ENCODE results near the gene GAGE12H. TPM values are rescaled to one million over a fixed set of nuclear protein-coding genes. Genes with fewer than 3 reads are reported as not detected.

Gene GAGE12H, protein sequence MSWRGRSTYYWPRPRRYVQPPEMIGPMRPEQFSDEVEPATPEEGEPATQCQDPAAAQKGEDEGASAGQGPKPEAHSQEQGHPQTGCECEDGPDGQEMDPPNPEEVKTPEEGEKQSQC
- total RNA-seq (2022; extraction: Qiagen RNA extraction): not detected in 5 replicates

GRCh38 chrX:49579649-49580048 lies at the start of gene GAGE12H:
TSS of gene GAGE12H (plus strand) at chrX:49579949. CDS start at chrX:49581104, 1,155 bp downstream.

GRCh38 chrX:49531877-49532276 lies 47.9 kb upstream of the GAGE12H start, which contains the start of gene GAGE12C:
TSS of gene GAGE12C (plus strand) at chrX:49532177. CDS start at chrX:49533332, 1,155 bp downstream.

DNA sequence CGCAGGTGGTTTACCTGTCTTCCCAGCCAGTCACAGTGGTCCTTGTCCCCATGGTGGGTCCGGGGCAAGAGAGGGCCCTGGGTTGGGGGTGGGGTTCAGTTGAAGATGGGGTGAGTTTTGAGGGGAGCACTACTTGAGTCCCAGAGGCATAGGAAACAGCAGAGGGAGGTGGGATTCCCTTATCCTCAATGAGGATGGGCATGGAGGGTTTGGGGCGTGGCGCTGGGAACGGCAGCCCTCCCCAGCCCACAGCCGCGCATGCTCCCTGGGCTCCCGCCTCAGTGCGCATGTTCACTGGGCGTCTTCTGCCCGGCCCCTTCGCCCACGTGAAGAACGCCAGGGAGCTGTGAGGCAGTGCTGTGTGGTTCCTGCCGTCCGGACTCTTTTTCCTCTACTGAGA lies 38.3 kb upstream of the GAGE12H start, which contains the start of gene GAGE12D:
TSS of gene GAGE12D (plus strand) at position 301 of the 400 bp plus-strand sequence. CDS start 1,155 bp downstream, outside the sequence.

DNA sequence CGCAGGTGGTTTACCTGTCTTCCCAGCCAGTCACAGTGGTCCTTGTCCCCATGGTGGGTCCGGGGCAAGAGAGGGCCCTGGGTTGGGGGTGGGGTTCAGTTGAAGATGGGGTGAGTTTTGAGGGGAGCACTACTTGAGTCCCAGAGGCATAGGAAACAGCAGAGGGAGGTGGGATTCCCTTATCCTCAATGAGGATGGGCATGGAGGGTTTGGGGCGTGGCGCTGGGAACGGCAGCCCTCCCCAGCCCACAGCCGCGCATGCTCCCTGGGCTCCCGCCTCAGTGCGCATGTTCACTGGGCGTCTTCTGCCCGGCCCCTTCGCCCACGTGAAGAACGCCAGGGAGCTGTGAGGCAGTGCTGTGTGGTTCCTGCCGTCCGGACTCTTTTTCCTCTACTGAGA lies 28.8 kb upstream of the GAGE12H start, which contains the start of gene GAGE12E:
TSS of gene GAGE12E (plus strand) at position 301 of the 400 bp plus-strand sequence. CDS start 1,155 bp downstream, outside the sequence.

DNA sequence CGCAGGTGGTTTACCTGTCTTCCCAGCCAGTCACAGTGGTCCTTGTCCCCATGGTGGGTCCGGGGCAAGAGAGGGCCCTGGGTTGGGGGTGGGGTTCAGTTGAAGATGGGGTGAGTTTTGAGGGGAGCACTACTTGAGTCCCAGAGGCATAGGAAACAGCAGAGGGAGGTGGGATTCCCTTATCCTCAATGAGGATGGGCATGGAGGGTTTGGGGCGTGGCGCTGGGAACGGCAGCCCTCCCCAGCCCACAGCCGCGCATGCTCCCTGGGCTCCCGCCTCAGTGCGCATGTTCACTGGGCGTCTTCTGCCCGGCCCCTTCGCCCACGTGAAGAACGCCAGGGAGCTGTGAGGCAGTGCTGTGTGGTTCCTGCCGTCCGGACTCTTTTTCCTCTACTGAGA lies 19.2 kb upstream of the GAGE12H start, which contains the start of gene GAGE12F:
TSS of gene GAGE12F (plus strand) at position 301 of the 400 bp plus-strand sequence. CDS start 1,155 bp downstream, outside the sequence.

GRCh38 chrX:49570100-49570499 lies 9.6 kb upstream of the GAGE12H start, which contains the start of gene GAGE12G:
TSS of gene GAGE12G (plus strand) at chrX:49570400. CDS start at chrX:49571555, 1,155 bp downstream.

DNA sequence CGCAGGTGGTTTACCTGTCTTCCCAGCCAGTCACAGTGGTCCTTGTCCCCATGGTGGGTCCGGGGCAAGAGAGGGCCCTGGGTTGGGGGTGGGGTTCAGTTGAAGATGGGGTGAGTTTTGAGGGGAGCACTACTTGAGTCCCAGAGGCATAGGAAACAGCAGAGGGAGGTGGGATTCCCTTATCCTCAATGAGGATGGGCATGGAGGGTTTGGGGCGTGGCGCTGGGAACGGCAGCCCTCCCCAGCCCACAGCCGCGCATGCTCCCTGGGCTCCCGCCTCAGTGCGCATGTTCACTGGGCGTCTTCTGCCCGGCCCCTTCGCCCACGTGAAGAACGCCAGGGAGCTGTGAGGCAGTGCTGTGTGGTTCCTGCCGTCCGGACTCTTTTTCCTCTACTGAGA lies 9.4 kb downstream of the GAGE12H start, which contains the start of gene GAGE2A:
TSS of gene GAGE2A (plus strand) at position 301 of the 400 bp plus-strand sequence. CDS start 1,155 bp downstream, outside the sequence.

GRCh38 chrX:49598720-49599119 lies 19.0 kb downstream of the GAGE12H start, which contains the start of gene GAGE1:
TSS of gene GAGE1 (plus strand) at chrX:49599020. CDS start at chrX:49600175, 1,155 bp downstream.

Other genes starting within 250 kb of the GAGE12H start
- gene GAGE13, start 248.4 kb upstream of the GAGE12H start, total RNA-seq (2022; extraction: Qiagen RNA extraction): not detected in 5 replicates
- not detected in 5 replicates for gene GAGE12C, start 47.8 kb upstream of the GAGE12H start, total RNA-seq (2022; extraction: Qiagen RNA extraction)
- gene GAGE12D, start 38.2 kb upstream of the GAGE12H start, total RNA-seq (2022; extraction: Qiagen RNA extraction): not detected in 5 replicates
- gene GAGE12E, start 28.7 kb upstream of the GAGE12H start, total RNA-seq (2022; extraction: Qiagen RNA extraction): not detected in 5 replicates
- gene GAGE12F, start 19.1 kb upstream of the GAGE12H start, total RNA-seq (2022; extraction: Qiagen RNA extraction): not detected in 5 replicates
- gene GAGE12G, start 9.5 kb upstream of the GAGE12H start, total RNA-seq (2022; extraction: Qiagen RNA extraction): not detected in 5 replicates
- gene GAGE2A, start 9.5 kb downstream of the GAGE12H start, total RNA-seq (2022; extraction: Qiagen RNA extraction): not detected in 5 replicates
- gene GAGE1, start 19.1 kb downstream of the GAGE12H start, total RNA-seq (2022; extraction: Qiagen RNA extraction): not detected in 5 replicates
- 0.26 to 0.29 TPM in 2 of 5 replicates, not detected in the others for gene PAGE1, start 116.0 kb downstream of the GAGE12H start, total RNA-seq (2022; extraction: Qiagen RNA extraction)
- not detected in 5 replicates for gene PAGE4, start 249.4 kb downstream of the GAGE12H start, total RNA-seq (2022; extraction: Qiagen RNA extraction)

Measured in A549 treated with AZD2906 at 1 μM for 4 hours (cell line).